ENCODE results near the gene CDKN3.
"Not testable (repeated sequence)": the region's sequence is repeated elsewhere in the genome, so short reads cannot be mapped to it uniquely, and the experiment has no call there.

The CDKN3 gene

GRCh38 chr14:54392131-54392859 is 4.5 kb upstream of the CDKN3 start:
- Histone ChIP-seq H3K27me3 (ENCODE audit: control insufficient read depth in 1 of 2, insufficient read depth in 2 of 2, low read length in 2 of 2) (no peaks in the 10 kb centered on the region), H3K27ac (ENCODE audit: low read depth, low read length) (no peak overlapping the region), H3K36me3 (ENCODE audit: control insufficient read depth in 1 of 2, insufficient read depth in 2 of 2, low read length in 2 of 2) (no peaks in the 10 kb centered on the region), H3K4me3 (ENCODE audit: low read depth in 1 of 2, low read length in 2 of 2) (no peak overlapping the region), H3K9me3 (ENCODE audit: control insufficient read depth in 1 of 2, low read length in 2 of 2) (no peaks in the 10 kb centered on the region), H3K9ac (ENCODE audit: low read depth in 1 of 2, low read length in 2 of 2) (no peak overlapping the region), H3K4me1 (ENCODE audit: control insufficient read depth in 1 of 2, insufficient read depth in 2 of 2, low read length in 2 of 2) (no peaks in the 10 kb centered on the region)

DNA sequence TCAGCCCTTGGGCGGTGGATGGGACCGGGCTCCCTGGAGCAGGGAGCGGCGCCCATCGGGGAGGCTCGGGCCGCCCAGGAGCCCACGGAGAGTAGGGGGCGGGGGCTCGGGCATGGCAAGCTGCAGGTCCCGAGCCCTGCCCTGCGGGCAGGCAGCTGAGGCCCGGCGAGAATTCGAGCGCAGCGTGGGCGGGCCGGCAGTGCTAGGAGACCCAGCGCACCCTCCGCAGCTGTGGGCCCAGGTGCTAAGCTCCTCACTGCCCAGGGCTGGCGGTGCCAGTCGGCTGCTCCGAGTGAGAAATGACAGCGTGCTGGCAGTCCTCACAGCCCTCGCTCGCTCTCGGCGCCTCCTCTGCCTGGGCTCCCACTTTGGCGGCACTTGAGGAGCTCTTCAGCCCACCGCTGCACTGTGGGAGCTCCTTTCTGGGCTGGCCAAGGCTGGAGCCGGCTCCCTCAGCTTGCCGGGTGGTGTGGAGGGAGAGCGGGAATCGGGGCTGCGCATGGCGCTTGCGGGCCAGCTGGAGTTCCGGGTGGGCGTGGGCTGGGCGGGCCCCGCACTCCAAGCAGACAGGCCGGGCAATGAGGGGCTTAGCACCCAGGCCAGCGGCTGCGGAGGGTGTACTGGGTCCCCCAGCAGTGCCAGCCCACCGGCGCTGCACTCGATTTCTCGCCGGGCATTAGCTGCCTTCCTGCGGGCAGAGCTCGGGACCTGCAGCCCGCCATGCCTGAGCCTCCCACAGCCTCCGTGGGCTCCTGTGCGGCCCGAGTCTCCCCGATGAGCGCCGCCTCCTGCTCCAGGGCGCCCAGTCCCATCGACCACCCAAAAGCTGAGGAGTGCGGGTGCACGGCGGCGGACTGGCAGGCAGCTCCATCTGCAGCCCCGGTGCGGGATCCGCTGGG is 3.6 kb upstream of the CDKN3 start:
- not testable (repeated sequence) for H3K9ac ChIP-seq (ENCODE audit: low read depth in 1 of 2, low read length in 2 of 2); H3K27me3 ChIP-seq (ENCODE audit: control insufficient read depth in 1 of 2, insufficient read depth in 2 of 2, low read length in 2 of 2); H3K4me3 ChIP-seq (ENCODE audit: low read depth in 1 of 2, low read length in 2 of 2)

DNA sequence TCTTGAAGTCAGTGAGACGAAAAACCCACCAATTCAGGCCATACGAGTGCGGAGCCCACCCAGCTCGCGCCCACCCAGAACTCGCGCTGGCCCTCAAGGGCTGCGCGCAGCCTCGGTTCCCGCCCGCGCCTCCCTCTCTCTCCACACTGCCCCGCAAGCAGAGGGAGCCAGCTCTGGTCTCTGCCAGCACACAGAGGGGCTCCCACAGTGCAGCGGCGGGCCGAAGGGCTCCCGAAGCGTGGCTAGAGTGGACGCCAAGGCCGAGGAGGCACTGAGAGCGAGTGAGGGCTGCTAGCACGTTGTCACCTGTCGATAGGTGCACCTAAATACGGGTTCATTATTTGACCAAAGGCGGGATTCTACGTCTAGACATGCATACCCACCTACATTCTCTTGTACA is 2.2 kb upstream of the CDKN3 start:
- Histone ChIP-seq H3K27ac (ENCODE audit: low read depth, low read length) (no peak overlapping the region), H3K27me3 (ENCODE audit: control insufficient read depth in 1 of 2, insufficient read depth in 2 of 2, low read length in 2 of 2) (no peaks in the 10 kb centered on the region), H3K36me3 (ENCODE audit: control insufficient read depth in 1 of 2, insufficient read depth in 2 of 2, low read length in 2 of 2) (no peaks in the 10 kb centered on the region), H3K9me3 (ENCODE audit: control insufficient read depth in 1 of 2, low read length in 2 of 2) (no peaks in the 10 kb centered on the region), H3K9ac (ENCODE audit: low read depth in 1 of 2, low read length in 2 of 2) (no peak overlapping the region), H3K4me1 (ENCODE audit: control insufficient read depth in 1 of 2, insufficient read depth in 2 of 2, low read length in 2 of 2) (peaks cover 9 to 12% of the 10 kb centered on the region in 2 donors), H3K4me3 (ENCODE audit: low read depth in 1 of 2, low read length in 2 of 2) (no peak overlapping the region)

More for the DNA sequence above, 3.6 kb upstream of the CDKN3 start:
- H3K27ac ChIP-seq (ENCODE audit: low read depth, low read length); H3K36me3 ChIP-seq (ENCODE audit: control insufficient read depth in 1 of 2, insufficient read depth in 2 of 2, low read length in 2 of 2); H3K4me1 ChIP-seq (ENCODE audit: control insufficient read depth in 1 of 2, insufficient read depth in 2 of 2, low read length in 2 of 2); H3K9me3 ChIP-seq (ENCODE audit: control insufficient read depth in 1 of 2, low read length in 2 of 2): not testable (repeated sequence)

GRCh38 chr14:54395284-54395683 is 1.5 kb upstream of the CDKN3 start:
- H3K4me1 ChIP-seq (ENCODE audit: control insufficient read depth in 1 of 2, insufficient read depth in 2 of 2, low read length in 2 of 2) = peaks cover 9 to 12% of the 10 kb centered on the region in 2 donors
- no peaks in the 10 kb centered on the region for H3K36me3 ChIP-seq (ENCODE audit: control insufficient read depth in 1 of 2, insufficient read depth in 2 of 2, low read length in 2 of 2)
- H3K4me3 ChIP-seq (ENCODE audit: low read depth in 1 of 2, low read length in 2 of 2) = no peak overlapping the region
- no peak overlapping the region for H3K9ac ChIP-seq (ENCODE audit: low read depth in 1 of 2, low read length in 2 of 2)
- H3K27ac ChIP-seq (ENCODE audit: low read depth, low read length) = no peak overlapping the region
- H3K27me3 ChIP-seq (ENCODE audit: control insufficient read depth in 1 of 2, insufficient read depth in 2 of 2, low read length in 2 of 2) = no peaks in the 10 kb centered on the region
- H3K9me3 ChIP-seq (ENCODE audit: control insufficient read depth in 1 of 2, low read length in 2 of 2) = no peaks in the 10 kb centered on the region

DNA sequence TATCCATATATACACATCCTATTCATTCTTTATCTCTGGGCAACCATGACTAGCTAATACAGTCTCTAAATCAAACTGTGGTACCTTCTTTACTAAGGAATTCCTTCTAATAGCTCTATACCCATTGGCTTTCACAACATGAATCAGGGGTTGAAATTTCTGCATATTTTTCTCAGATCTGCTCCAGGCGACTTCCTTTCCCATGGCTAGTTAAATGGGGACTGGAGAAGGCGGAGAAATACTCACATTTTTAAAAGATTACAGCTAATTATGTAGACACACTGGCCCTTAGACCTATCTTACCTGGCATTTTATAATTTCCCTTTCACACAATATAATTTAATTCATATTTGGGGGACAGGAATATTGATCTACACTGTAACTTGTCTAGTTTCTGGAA is 1.1 kb upstream of the CDKN3 start:
- peaks cover 9 to 12% of the 10 kb centered on the region in 2 donors for H3K4me1 ChIP-seq (ENCODE audit: control insufficient read depth in 1 of 2, insufficient read depth in 2 of 2, low read length in 2 of 2)

GRCh38 chr14:54396183-54396492 is 669 bp upstream of the CDKN3 start:
- Histone ChIP-seq H3K27me3 (ENCODE audit: control insufficient read depth in 1 of 2, insufficient read depth in 2 of 2, low read length in 2 of 2) (no peaks in the 10 kb centered on the region), H3K9me3 (ENCODE audit: control insufficient read depth in 1 of 2, low read length in 2 of 2) (no peaks in the 10 kb centered on the region), H3K4me3 (ENCODE audit: low read depth in 1 of 2, low read length in 2 of 2) (peak overlapping the region; percentile 80 to 97), H3K27ac (ENCODE audit: low read depth, low read length) (no peak overlapping the region), H3K9ac (ENCODE audit: low read depth in 1 of 2, low read length in 2 of 2) (peak overlapping the region; percentile 43 to 72), H3K4me1 (ENCODE audit: control insufficient read depth in 1 of 2, insufficient read depth in 2 of 2, low read length in 2 of 2) (peaks cover 9 to 12% of the 10 kb centered on the region in 2 donors), H3K36me3 (ENCODE audit: control insufficient read depth in 1 of 2, insufficient read depth in 2 of 2, low read length in 2 of 2) (no peaks in the 10 kb centered on the region)

More for the DNA sequence above, 1.1 kb upstream of the CDKN3 start:
- Histone ChIP-seq H3K9ac (ENCODE audit: low read depth in 1 of 2, low read length in 2 of 2) (no peak overlapping the region), H3K27ac (ENCODE audit: low read depth, low read length) (no peak overlapping the region), H3K4me3 (ENCODE audit: low read depth in 1 of 2, low read length in 2 of 2) (no peak overlapping the region), H3K27me3 (ENCODE audit: control insufficient read depth in 1 of 2, insufficient read depth in 2 of 2, low read length in 2 of 2) (no peaks in the 10 kb centered on the region), H3K36me3 (ENCODE audit: control insufficient read depth in 1 of 2, insufficient read depth in 2 of 2, low read length in 2 of 2) (no peaks in the 10 kb centered on the region), H3K9me3 (ENCODE audit: control insufficient read depth in 1 of 2, low read length in 2 of 2) (no peaks in the 10 kb centered on the region)

DNA sequence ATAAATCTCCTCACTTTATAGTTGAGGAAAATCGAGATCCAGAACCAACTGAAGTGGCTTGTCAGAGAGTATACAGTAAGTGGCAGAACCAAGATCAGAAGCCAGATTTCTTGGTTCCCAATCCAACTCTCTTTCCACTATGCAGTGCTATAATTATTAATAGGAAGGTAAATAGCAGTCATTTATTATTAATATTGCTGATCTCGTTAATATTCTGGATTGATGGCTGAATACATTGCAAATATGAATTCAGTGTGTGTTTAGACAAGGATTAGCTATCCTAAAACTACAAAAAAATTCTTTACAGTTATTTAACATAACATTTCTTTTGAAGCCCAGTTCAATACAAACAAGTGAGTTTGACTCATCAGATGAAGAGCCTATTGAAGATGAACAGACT is 2.8 kb downstream of the CDKN3 start:
- no peaks in the 10 kb centered on the region for H3K36me3 ChIP-seq (ENCODE audit: control insufficient read depth in 1 of 2, insufficient read depth in 2 of 2, low read length in 2 of 2)
- H3K9me3 ChIP-seq (ENCODE audit: control insufficient read depth in 1 of 2, low read length in 2 of 2) = no peaks in the 10 kb centered on the region
- H3K4me1 ChIP-seq (ENCODE audit: control insufficient read depth in 1 of 2, insufficient read depth in 2 of 2, low read length in 2 of 2) = peaks cover 9 to 12% of the 10 kb centered on the region in 2 donors
- H3K27ac ChIP-seq (ENCODE audit: low read depth, low read length) = no peak overlapping the region
- H3K27me3 ChIP-seq (ENCODE audit: control insufficient read depth in 1 of 2, insufficient read depth in 2 of 2, low read length in 2 of 2) = no peaks in the 10 kb centered on the region
- no peak overlapping the region for H3K9ac ChIP-seq (ENCODE audit: low read depth in 1 of 2, low read length in 2 of 2)
- H3K4me3 ChIP-seq (ENCODE audit: low read depth in 1 of 2, low read length in 2 of 2) = no peak overlapping the region

- not testable (repeated sequence) for H3K9ac ChIP-seq (ENCODE audit: low read depth in 1 of 2, low read length in 2 of 2); H3K4me1 ChIP-seq (ENCODE audit: control insufficient read depth in 1 of 2, insufficient read depth in 2 of 2, low read length in 2 of 2); H3K36me3 ChIP-seq (ENCODE audit: control insufficient read depth in 1 of 2, insufficient read depth in 2 of 2, low read length in 2 of 2); H3K9me3 ChIP-seq (ENCODE audit: control insufficient read depth in 1 of 2, low read length in 2 of 2); H3K27ac ChIP-seq (ENCODE audit: low read depth, low read length); H3K27me3 ChIP-seq (ENCODE audit: control insufficient read depth in 1 of 2, insufficient read depth in 2 of 2, low read length in 2 of 2); H3K4me3 ChIP-seq (ENCODE audit: low read depth in 1 of 2, low read length in 2 of 2)
Observed at GRCh38 chr14:54403401-54404005, 6.7 kb downstream of the CDKN3 start.

- Histone ChIP-seq H3K27ac (ENCODE audit: low read depth, low read length) (no peak overlapping the region), H3K27me3 (ENCODE audit: control insufficient read depth in 1 of 2, insufficient read depth in 2 of 2, low read length in 2 of 2) (no peaks in the 10 kb centered on the region), H3K36me3 (ENCODE audit: control insufficient read depth in 1 of 2, insufficient read depth in 2 of 2, low read length in 2 of 2) (peaks cover 0 to 10% of the 10 kb centered on the region in 2 donors), H3K4me1 (ENCODE audit: control insufficient read depth in 1 of 2, insufficient read depth in 2 of 2, low read length in 2 of 2) (no peaks in the 10 kb centered on the region), H3K9me3 (ENCODE audit: control insufficient read depth in 1 of 2, low read length in 2 of 2) (no peaks in the 10 kb centered on the region), H3K4me3 (ENCODE audit: low read depth in 1 of 2, low read length in 2 of 2) (no peak overlapping the region), H3K9ac (ENCODE audit: low read depth in 1 of 2, low read length in 2 of 2) (no peak overlapping the region)
Observed at GRCh38 chr14:54410215-54410614, 13.4 kb downstream of the CDKN3 start.

DNA sequence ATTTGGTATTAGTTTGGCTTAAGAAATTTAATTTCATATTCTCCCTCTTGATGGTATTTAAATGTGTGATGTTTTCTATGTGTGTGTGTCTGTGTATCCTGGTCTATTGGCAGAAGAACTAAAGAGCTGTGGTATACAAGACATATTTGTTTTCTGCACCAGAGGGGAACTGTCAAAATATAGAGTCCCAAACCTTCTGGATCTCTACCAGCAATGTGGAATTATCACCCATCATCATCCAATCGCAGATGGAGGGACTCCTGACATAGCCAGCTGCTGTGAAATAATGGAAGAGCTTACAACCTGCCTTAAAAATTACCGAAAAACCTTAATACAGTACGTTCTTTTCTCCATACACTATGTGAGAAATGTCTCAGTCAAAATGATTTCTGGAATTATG is 14.6 kb downstream of the CDKN3 start:
- Histone ChIP-seq H3K9me3 (ENCODE audit: control insufficient read depth in 1 of 2, low read length in 2 of 2) (no peaks in the 10 kb centered on the region), H3K4me3 (ENCODE audit: low read depth in 1 of 2, low read length in 2 of 2) (no peak overlapping the region), H3K27ac (ENCODE audit: low read depth, low read length) (no peak overlapping the region), H3K27me3 (ENCODE audit: control insufficient read depth in 1 of 2, insufficient read depth in 2 of 2, low read length in 2 of 2) (no peaks in the 10 kb centered on the region), H3K36me3 (ENCODE audit: control insufficient read depth in 1 of 2, insufficient read depth in 2 of 2, low read length in 2 of 2) (peaks cover 0 to 10% of the 10 kb centered on the region in 2 donors), H3K9ac (ENCODE audit: low read depth in 1 of 2, low read length in 2 of 2) (no peak overlapping the region), H3K4me1 (ENCODE audit: control insufficient read depth in 1 of 2, insufficient read depth in 2 of 2, low read length in 2 of 2) (no peaks in the 10 kb centered on the region)
